IPS-20b (cell line): Measurements from ENCODE around the gene DAPK2.
"Not testable (repeated sequence)": the region's sequence is repeated elsewhere in the genome, so short reads cannot be mapped to it uniquely, and the experiment has no call there.

Experiments used
- H3K27ac ChIP-seq: one replicate; pipeline ENCODE4 v1.5.1; 2013; ENCODE audit warnings: low read length
- H3K27me3 ChIP-seq: 2 replicates; pipeline ENCODE4 v1.6.1; 2013; ENCODE audit warnings: mild to moderate bottlenecking, low read length, inconsistent platforms; ENCODE audit not compliant: insufficient read depth
- H3K36me3 ChIP-seq: 2 replicates; pipeline ENCODE4 v1.6.1; 2013; ENCODE audit warnings: low read depth, mild to moderate bottlenecking, inconsistent platforms, low read length, moderate library complexity; ENCODE audit not compliant: insufficient read depth
- H3K4me1 ChIP-seq: 2 replicates; pipeline ENCODE4 v1.6.1; 2013; ENCODE audit warnings: mild to moderate bottlenecking, control low read depth, inconsistent platforms, low read length, moderate library complexity; ENCODE audit not compliant: insufficient read depth
- H3K4me3 ChIP-seq: 2 replicates; pipeline ENCODE4 v1.5.1; 2013; ENCODE audit warnings: mild to moderate bottlenecking, low read length, inconsistent platforms
- H3K9ac ChIP-seq: 2 replicates; pipeline ENCODE4 v1.6.1; 2013; ENCODE audit warnings: low read depth, mild to moderate bottlenecking, inconsistent platforms, low read length, moderate library complexity
- H3K9me3 ChIP-seq: 2 replicates; pipeline ENCODE4 v1.6.1; 2013; ENCODE audit warnings: mild to moderate bottlenecking, low read depth, low read length, inconsistent platforms; ENCODE audit not compliant: insufficient read depth

The DAPK2 gene

DNA sequence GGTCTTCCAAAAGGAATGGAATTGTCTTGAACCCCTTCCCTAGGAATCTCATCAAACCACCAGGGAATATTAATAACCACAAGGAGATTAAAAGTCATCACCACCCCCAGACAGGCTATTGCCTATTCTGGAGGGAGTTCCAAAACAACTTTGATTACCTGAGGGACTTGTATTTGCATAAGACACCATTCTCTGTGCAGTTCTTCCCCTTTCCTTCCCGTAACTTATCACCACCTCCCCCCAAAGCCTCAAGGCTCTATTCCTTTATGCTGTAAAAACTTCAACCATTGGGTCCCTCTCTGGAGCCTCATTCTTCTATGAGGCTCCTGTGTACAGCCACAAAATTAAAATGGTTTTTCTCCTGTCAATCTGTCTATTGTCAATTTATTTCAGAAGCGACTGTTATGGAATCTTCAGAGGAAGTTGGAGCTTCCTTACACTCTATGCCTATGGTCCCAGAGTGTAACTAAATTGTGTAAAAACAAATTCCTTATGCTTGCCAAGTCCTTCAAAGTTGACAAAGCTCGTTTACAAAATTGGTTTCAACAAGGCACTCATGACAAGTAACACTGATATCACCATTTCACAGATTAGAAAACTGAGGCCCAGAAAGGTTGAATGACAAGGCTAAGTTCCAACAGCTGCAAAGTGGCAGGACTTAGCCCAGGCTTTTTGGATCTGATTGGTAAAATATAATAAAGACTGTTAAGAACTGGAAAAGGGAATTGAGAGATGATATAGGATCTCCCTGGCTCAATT is 144.2 kb downstream of the DAPK2 start:
- Histone ChIP-seq H3K27me3 (no peaks in the 10 kb centered on the region), H3K9me3 (no peaks in the 10 kb centered on the region), H3K4me1 (peaks cover 6% of the 10 kb centered on the region; the same call in 1 of the 2 replicates), H3K27ac (no peak overlapping the region), H3K36me3 (no peaks in the 10 kb centered on the region), H3K4me3 (no peak overlapping the region), H3K9ac (no peak overlapping the region)

DNA sequence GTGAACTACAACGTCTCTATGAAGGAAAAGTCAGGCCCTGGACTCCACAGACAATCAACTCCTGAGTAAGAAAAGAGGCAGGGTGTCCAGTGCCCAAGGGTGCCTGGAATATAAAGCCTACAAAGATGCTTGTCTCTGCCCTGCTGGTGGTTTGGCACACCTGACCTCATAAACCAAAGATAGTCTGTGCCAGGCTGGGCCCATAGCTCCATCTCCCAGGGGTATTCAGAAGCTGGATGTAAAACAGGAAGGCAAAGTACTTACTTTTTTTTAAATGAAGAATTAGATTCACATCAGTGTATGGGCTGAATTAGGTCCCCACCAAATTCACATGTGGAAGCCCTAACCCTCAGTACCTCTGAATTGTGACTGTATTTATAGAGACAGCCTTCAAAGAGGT is 146.0 kb downstream of the DAPK2 start:
- H3K4me3 ChIP-seq: no peak overlapping the region
- H3K9me3 ChIP-seq: no peaks in the 10 kb centered on the region
- H3K27ac ChIP-seq: no peak overlapping the region
- H3K4me1 ChIP-seq: peaks cover 6% of the 10 kb centered on the region; the same call in 1 of the 2 replicates
- H3K27me3 ChIP-seq: no peaks in the 10 kb centered on the region
- H3K9ac ChIP-seq: no peak overlapping the region
- no peaks in the 10 kb centered on the region for H3K36me3 ChIP-seq

DNA sequence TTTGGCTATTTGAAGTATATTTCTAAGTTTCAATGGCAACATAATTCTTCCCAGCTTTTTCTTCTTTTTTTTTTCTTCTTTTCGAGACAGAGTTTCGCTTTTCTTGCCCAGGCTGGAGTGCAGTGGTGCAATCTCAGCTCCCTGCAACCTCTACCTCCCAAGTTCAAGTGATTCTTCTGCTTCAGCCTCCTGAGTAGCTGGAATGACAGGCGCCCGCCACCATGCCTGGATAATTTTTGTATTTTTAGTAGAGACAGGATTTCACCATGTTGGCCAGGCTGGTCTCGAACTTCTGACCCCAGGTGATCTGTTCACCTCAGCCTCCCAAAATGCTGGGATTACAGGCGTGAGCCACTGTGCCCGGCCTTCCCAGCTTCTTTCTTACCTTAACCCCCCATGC is 146.7 kb downstream of the DAPK2 start:
- H3K36me3 ChIP-seq, H3K9ac ChIP-seq, H3K27me3 ChIP-seq, H3K4me1 ChIP-seq, H3K27ac ChIP-seq, H3K9me3 ChIP-seq, H3K4me3 ChIP-seq: not testable (repeated sequence)

DNA sequence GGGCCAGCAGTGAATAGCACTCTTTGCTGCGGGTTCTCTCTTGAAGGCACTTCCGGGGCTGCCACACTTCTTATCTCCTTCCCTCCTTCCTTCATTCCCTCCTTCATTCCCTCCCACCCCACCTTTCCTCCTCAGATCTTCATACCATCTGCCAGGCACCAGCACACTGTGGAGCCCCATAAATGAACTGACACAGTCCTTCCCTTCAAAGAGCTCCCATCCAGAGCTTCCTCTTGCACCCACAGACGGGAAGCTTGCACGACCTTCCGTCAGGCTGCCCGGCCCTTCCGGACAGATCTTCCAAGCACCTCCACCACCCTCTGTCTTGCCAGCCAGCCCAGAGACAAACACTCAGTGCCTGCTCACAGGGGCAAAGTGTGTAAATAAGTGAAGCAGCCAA is 147.1 kb downstream of the DAPK2 start:
- Histone ChIP-seq H3K4me1 (no peaks in the 10 kb centered on the region), H3K9ac (no peak overlapping the region), H3K36me3 (no peaks in the 10 kb centered on the region), H3K27ac (no peak overlapping the region), H3K27me3 (no peaks in the 10 kb centered on the region), H3K4me3 (no peak overlapping the region), H3K9me3 (no peaks in the 10 kb centered on the region)

DNA sequence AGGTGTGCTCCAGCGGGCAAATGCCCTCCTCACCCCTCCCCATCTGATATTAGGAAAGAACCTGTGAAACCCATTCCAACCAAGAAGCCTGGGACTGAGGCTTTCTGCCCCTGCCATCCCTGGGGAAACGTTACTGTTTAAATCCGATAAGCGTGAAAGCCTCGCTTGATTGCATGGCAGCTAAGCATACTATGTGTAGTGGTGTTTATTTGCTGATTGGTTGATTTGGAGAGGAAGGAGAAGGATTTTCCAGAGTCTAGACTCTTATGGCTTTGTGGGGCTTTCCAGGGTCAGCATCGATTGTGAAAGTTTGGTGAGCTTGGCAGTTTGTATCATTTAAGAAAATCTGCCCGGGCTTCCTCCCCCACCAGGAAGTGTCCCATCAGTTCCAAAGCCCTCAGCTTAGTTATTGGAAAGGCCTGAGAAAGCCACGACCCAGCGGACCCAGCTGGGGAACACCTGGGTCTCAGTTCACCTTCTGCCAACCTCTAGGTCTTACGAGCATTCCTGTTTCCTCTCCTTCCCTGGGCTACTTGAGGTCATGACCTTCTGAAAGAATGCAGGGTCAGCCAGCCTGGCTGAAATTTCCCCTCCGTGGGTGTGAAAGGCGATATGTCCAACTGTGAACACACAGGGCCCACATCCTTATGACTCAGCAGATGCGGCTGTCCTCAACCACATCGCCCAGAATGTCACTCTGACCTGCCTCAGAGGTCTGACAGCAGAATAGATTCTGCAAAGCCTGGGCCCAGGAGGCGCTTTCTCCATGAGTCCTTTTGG is 149.8 kb downstream of the DAPK2 start:
- Histone ChIP-seq H3K4me1 (no peaks in the 10 kb centered on the region), H3K4me3 (no peak overlapping the region), H3K9ac (no peak overlapping the region), H3K27me3 (no peaks in the 10 kb centered on the region), H3K9me3 (no peaks in the 10 kb centered on the region), H3K36me3 (no peaks in the 10 kb centered on the region), H3K27ac (no peak overlapping the region)

DNA sequence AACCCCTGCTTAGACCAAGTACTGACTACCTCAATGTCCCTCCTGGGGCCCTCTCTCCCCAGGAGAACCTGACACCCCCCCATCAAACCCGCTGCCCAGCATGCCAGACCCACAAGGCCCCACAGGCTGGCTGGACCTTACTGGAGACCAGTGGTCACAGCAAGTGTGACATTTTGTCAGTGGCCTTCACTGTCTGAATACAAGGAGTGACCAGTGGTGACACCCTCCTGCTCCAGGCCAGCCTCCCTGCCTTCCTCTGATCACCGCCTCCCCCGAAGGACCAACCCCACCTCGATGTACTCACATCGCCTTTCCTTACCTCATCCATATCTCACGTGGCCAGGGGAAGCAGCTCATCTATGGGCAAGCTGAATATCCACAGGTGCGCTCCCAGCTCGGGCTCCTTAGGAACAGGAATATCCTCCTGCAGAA is 150.5 kb downstream of the DAPK2 start:
- no peak overlapping the region for H3K9ac ChIP-seq
- H3K9me3 ChIP-seq: no peaks in the 10 kb centered on the region
- H3K36me3 ChIP-seq: no peaks in the 10 kb centered on the region
- H3K4me1 ChIP-seq: no peaks in the 10 kb centered on the region
- no peak overlapping the region for H3K27ac ChIP-seq
- no peak overlapping the region for H3K4me3 ChIP-seq
- no peaks in the 10 kb centered on the region for H3K27me3 ChIP-seq

DNA sequence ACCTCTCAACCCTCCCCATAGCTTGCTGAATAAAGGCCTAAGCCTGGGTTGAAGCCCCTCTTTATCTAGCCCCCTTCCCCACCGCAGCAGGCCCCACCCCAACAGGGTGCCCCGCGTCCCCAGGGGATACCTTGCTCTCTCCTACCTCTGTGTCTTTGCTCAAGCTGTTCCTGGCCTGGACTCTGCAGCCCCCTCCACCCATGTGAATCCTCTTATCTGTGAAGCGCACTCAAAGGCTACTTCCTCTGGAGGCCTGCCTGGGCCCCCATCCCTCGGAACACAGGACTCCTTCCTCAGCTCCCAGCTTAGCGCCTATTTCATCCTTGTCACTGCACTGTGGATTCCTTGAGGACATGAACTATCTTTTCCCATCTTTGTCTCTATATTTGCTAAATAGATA is 151.1 kb downstream of the DAPK2 start:
- no peaks in the 10 kb centered on the region for H3K36me3 ChIP-seq
- H3K4me3 ChIP-seq: no peak overlapping the region
- no peak overlapping the region for H3K27ac ChIP-seq
- H3K9me3 ChIP-seq: no peaks in the 10 kb centered on the region
- H3K27me3 ChIP-seq: no peaks in the 10 kb centered on the region
- no peak overlapping the region for H3K9ac ChIP-seq
- no peaks in the 10 kb centered on the region for H3K4me1 ChIP-seq

DNA sequence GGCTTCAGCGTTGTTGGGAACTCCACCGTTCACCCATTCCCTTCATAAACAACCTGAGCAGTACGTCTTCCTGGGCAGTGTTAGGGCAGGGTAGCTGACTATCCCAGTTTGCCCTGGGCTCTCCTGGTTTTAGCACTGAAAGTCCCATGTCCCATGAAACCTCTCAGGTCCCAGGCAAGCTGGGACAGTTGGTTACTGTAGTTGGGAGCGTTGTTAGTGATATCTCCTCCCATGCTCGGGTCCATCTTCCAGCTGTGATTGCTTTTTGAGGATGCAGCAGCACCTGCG is 151.7 kb downstream of the DAPK2 start:
- Histone ChIP-seq H3K27ac (no peak overlapping the region), H3K9me3 (no peaks in the 10 kb centered on the region), H3K4me3 (no peak overlapping the region), H3K36me3 (no peaks in the 10 kb centered on the region), H3K4me1 (no peaks in the 10 kb centered on the region), H3K27me3 (no peaks in the 10 kb centered on the region), H3K9ac (no peak overlapping the region)

DNA sequence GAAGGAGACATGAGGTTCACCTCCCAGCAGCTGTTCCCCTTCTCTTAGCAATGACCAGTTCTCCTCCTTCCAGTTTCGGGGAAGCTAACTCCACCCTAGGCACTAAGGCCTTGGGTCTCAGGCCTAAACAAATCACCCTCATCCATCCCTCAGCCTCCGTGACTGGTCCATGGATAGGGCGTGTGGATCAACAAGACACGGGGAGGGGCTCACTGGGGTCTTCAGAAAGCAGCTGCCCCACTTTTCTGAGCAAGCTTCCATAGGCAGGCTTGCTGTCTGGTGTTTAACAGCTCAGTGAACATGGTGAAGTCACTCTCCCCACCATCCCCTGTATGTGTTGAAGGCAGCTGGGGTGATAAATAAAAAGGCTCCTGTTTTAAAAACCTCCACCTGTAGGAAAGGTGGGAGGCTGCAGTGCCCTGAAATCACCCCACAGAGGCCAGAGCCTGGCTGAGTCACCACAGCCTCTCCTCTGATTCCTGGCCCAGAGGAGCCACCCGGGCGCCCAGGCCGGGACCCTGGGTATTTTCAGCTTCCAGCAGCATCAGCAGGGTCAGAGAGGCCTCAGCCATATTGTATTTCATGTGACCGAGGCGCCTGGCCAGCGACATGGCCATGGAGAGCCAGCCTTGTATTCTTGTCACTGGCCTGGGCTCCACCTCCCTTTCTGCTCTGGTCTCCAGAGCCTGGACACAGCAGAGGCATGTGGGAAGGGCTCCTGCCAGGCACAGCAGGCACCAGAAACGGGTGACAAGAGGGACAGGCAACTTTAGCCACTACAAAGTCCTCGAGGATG is 152.2 kb downstream of the DAPK2 start:
- no peaks in the 10 kb centered on the region for H3K4me1 ChIP-seq
- H3K36me3 ChIP-seq: no peaks in the 10 kb centered on the region
- no peaks in the 10 kb centered on the region for H3K27me3 ChIP-seq
- H3K9ac ChIP-seq: no peak overlapping the region
- no peak overlapping the region for H3K4me3 ChIP-seq
- H3K27ac ChIP-seq: no peak overlapping the region
- no peaks in the 10 kb centered on the region for H3K9me3 ChIP-seq

DNA sequence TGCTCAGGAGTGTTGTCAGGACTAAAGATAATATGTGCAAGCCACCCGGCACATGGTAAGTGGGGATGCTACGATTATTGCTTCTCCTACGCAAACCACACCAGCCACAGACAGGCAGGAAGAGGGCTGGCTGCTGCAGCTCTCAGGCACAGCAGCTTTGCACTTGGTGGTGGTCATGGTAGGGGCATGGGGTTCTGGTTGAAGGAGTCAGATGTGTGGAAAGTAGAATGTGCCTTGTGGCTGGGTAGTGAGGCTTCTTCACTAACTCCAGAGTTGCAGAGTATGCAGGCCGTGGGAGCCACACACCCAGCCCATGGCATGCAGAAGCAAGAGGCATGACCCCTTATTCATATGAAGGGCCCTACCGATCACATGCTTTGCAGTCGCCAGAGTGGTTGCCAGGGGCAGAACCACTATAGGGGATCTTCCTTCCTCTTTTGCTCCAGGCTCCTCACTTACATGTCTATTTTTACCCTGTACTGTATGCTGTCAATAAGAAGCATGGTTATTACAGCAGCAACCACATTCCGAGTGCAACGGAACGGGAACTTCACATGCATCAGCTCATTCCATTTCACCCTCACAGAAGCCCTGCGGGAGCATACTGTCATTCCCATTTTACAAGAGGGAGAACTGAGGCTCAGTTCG is 153.4 kb downstream of the DAPK2 start:
- H3K9me3 ChIP-seq: no peaks in the 10 kb centered on the region
- H3K36me3 ChIP-seq: no peaks in the 10 kb centered on the region
- H3K27me3 ChIP-seq: no peaks in the 10 kb centered on the region
- H3K9ac ChIP-seq: no peak overlapping the region
- H3K27ac ChIP-seq: no peak overlapping the region
- H3K4me1 ChIP-seq: no peaks in the 10 kb centered on the region
- H3K4me3 ChIP-seq: no peak overlapping the region

DNA sequence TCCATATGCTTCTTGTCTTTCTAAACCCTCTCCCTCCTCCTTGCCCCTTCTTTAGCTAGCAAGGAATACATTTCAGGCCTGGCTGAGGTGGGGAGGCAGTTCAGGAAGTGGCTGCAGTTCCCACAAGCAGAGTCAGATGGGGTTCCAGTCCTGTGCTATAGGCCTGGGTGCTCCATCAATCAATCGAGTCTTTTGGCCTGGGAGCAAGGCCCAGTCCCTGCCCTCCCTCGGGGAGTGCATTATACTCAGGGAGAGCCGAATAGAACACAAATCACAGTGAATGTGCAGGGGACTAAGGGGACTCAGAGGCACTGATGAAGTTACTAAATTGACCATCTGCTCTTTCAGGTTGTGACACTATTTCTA is 154.5 kb downstream of the DAPK2 start:
- Histone ChIP-seq H3K4me3 (no peak overlapping the region), H3K27me3 (no peaks in the 10 kb centered on the region), H3K27ac (no peak overlapping the region), H3K9me3 (no peaks in the 10 kb centered on the region), H3K36me3 (no peaks in the 10 kb centered on the region), H3K9ac (no peak overlapping the region), H3K4me1 (no peaks in the 10 kb centered on the region)
